ENCODE results near the gene PCDHA6. TPM values are rescaled to one million over a fixed set of nuclear protein-coding genes. Genes with fewer than 3 reads are reported as not detected.
"Not testable (repeated sequence)": the region's sequence is repeated elsewhere in the genome, so short reads cannot be mapped to it uniquely, and the experiment has no call there.

PCDHA6 gene
- total RNA-seq, 4 donors from 2014 or later: 1.3 to 1.9 (median 1.4) TPM

DNA sequence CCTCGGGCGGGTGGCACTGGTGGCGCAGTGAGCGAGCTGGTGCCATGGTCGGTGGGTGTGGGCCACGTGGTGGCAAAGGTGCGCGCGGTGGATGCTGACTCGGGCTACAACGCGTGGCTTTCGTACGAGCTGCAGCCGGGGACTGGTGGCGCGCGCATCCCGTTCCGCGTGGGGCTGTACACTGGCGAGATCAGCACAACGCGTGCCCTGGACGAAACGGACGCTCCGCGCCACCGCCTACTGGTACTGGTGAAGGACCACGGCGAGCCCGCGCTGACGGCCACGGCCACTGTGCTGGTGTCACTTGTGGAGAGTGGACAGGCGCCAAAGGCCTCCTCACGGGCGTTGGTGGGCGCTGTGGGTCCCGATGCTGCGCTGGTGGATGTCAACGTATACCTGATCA is 18.9 kb upstream of the PCDHA6 start:
- H3K27me3 ChIP-seq: no peaks in the 10 kb centered on the region
- no peak for DNase-seq (ENCODE audit: low spot score in 2 of 2)
- H3K36me3 ChIP-seq: peaks cover 0 to 3% (median 0%) of the 10 kb centered on the region in 3 donors
- no peak overlapping the region for H3K27ac ChIP-seq
- 76 to 77% methylated on average over 11 to 39 of the region's 43 CpGs for WGBS, 2 donors
- H3K4me1 ChIP-seq: no peaks in the 10 kb centered on the region
- H3K9me3 ChIP-seq: peaks cover 0 to 62% (median 6%) of the 10 kb centered on the region in 4 donors
- no peak overlapping the region for H3K4me3 ChIP-seq
- TF ChIP-seq EP300 (IDR thresholded peaks at IDR 0.05) (no peak), CTCF (IDR thresholded peaks at IDR 0.05) (no peak), POLR2A (IDR thresholded peaks at IDR 0.05) (no peak)

GRCh38 chr5:140821375-140822280 is 6.1 kb upstream of the PCDHA6 start, which contains the start of gene PCDHA5:
Gene PCDHA5 (plus strand): TSS chr5:140821613.
- peak in 1 of 2 donors; percentile 19 for DNase-seq (ENCODE audit: low spot score in 2 of 2)
- Histone ChIP-seq H3K27me3 (no peaks in the 10 kb centered on the region), H3K4me1 (no peaks in the 10 kb centered on the region), H3K9me3 (peaks cover 0 to 42% (median 4%) of the 10 kb centered on the region in 4 donors), H3K27ac (no peak within 1 kb of the TSS), H3K4me3 (peak within 1 kb of the TSS in 1 of 4 donors; percentile 33), H3K36me3 (no peaks in the 10 kb centered on the region)
- TF ChIP-seq EP300 (IDR thresholded peaks at IDR 0.05) (no peak), CTCF (IDR thresholded peaks at IDR 0.05) (peak in 2 of 5 experiments; percentile 15 to 26), POLR2A (IDR thresholded peaks at IDR 0.05) (no peak)
- 28 to 34% methylated on average over 39 of the region's 39 CpGs for WGBS, 2 donors

DNA sequence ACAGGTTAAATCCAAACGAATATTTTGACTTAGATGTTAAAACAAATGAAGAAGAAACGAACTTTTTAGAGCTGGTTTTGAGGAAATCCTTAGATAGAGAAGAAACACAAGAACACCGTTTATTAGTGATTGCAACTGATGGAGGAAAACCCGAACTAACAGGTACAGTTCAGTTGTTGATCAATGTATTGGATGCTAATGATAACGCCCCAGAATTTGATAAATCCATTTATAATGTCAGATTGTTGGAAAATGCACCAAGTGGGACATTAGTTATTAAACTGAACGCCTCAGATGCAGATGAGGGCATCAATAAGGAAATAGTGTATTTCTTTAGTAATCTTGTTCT is 5.5 kb upstream of the PCDHA6 start:
- Histone ChIP-seq H3K27me3 (no peaks in the 10 kb centered on the region), H3K36me3 (no peaks in the 10 kb centered on the region), H3K4me1 (no peaks in the 10 kb centered on the region), H3K9me3 (peaks cover 0 to 42% (median 4%) of the 10 kb centered on the region in 4 donors), H3K4me3 (no peak overlapping the region), H3K27ac (no peak overlapping the region)
- TF ChIP-seq POLR2A (IDR thresholded peaks at IDR 0.05): no peak
- no peak for TF ChIP-seq EP300 (IDR thresholded peaks at IDR 0.05)
- TF ChIP-seq CTCF (IDR thresholded peaks at IDR 0.05): no peak
- 26 to 28% methylated on average over 6 of the region's 6 CpGs for WGBS, 2 donors
- no peak for DNase-seq (ENCODE audit: low spot score in 2 of 2)

DNA sequence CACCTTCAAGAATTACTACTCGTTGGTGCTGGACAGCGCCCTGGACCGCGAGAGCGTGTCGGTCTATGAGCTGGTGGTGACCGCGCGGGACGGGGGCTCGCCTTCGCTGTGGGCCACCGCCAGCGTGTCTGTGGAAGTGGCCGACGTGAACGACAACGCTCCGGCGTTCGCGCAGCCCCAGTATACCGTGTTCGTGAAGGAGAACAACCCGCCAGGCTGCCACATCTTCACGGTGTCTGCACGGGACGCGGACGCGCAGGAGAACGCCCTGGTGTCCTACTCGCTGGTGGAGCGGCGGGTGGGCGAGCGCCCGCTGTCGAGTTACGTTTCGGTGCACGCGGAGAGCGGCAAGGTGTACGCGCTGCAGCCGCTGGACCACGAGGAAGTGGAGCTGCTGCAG is 4.8 kb upstream of the PCDHA6 start:
- peaks cover 0 to 47% (median 5%) of the 10 kb centered on the region in 4 donors for H3K9me3 ChIP-seq
- not testable (repeated sequence) for H3K4me1 ChIP-seq; H3K27me3 ChIP-seq; DNase-seq (ENCODE audit: low spot score in 2 of 2); H3K36me3 ChIP-seq; H3K27ac ChIP-seq; H3K4me3 ChIP-seq
- 58 to 70% methylated on average over 22 to 43 of the region's 48 CpGs for WGBS, 2 donors

- TF ChIP-seq CTCF (IDR thresholded peaks at IDR 0.05) (no peak), EP300 (IDR thresholded peaks at IDR 0.05) (no peak), POLR2A (IDR thresholded peaks at IDR 0.05) (no peak)
- H3K36me3 ChIP-seq: no peaks in the 10 kb centered on the region
- no peaks in the 10 kb centered on the region for H3K27me3 ChIP-seq
- H3K4me1 ChIP-seq: no peaks in the 10 kb centered on the region
- peaks cover 0 to 52% (median 6%) of the 10 kb centered on the region in 4 donors for H3K9me3 ChIP-seq
- no peak for DNase-seq (ENCODE audit: low spot score in 2 of 2)
- no peak overlapping the region for H3K4me3 ChIP-seq
- no peak overlapping the region for H3K27ac ChIP-seq
- 61 to 64% methylated on average over 12 to 33 of the region's 38 CpGs for WGBS, 2 donors
Observed at GRCh38 chr5:140823475-140823874, 4.3 kb upstream of the PCDHA6 start.

Measured in tibial nerve (tissue), 4 donors.